K562 (cell line): ENCODE results near the gene MERTK. TPM values are rescaled to one million over a fixed set of nuclear protein-coding genes. Genes with fewer than 3 reads are reported as not detected.

ENCODE experiments used
- ARID1B ChIP-seq: fragments of 450-650 bp; IDR thresholded peaks from 2 replicates; pipeline ENCODE4 v1.6.1; 2016; ENCODE audit warnings: antibody characterized with exemption, mild to moderate bottlenecking, inconsistent platforms
- CBFA2T3 ChIP-seq: fragments of 450-650 bp; IDR thresholded peaks from 2 replicates; pipeline ENCODE4 v1.6.1; 2017
- GABPA ChIP-seq: fragments of 200-800 bp; sonication (Bioruptor generic); conservative IDR thresholded peaks from 2 replicates; pipeline ENCODE4 v1.6.1; 2016; ENCODE audit warnings: low read depth, missing genetic modification characterization, missing compliant biosample characterization
- GABPB2 ChIP-seq: fragments of 250-450 bp; sonication (Bioruptor Pico); conservative IDR thresholded peaks from 2 replicates; pipeline ENCODE4 v1.5.1; 2021; ENCODE audit warnings: mild to moderate bottlenecking
- PRPF4 ChIP-seq: fragments of 200-400 bp; formaldehyde crosslinking; IDR thresholded peaks from one replicate; pipeline ENCODE4 v1.6.1; 2017; ENCODE audit warnings: low read length, low read depth, mild to moderate bottlenecking; ENCODE audit not compliant: insufficient read depth, poor library complexity, severe bottlenecking
- RBM39 ChIP-seq: fragments of 200-400 bp; formaldehyde crosslinking; optimal IDR thresholded peaks from 2 replicates; pipeline ENCODE3; 2018; ENCODE audit warnings: low read depth, low read length
- WHSC1 ChIP-seq: IDR thresholded peaks from one replicate; pipeline ENCODE4 v1.6.1; 2012; ENCODE audit warnings: low read length, control low read depth, inconsistent platforms
- YY1 ChIP-seq, 3 experiments: IDR thresholded peaks; 2 replicates each; pipeline ENCODE4 v1.6.1; 2011; ENCODE audit warnings: low read length in 2 of 3, mild to moderate bottlenecking in 2 of 3, moderate library complexity in 2 of 3, borderline replicate concordance in 1 of 3, control low read depth in 1 of 3, low read depth in 1 of 3; ENCODE audit not compliant: insufficient read depth in 3 of 3, insufficient replicate concordance in 2 of 3, control insufficient read depth in 1 of 3, insufficient read length in 1 of 3; ENCODE audit errors: extremely low read depth in 1 of 3
- ZNF175 ChIP-seq: fragments of 200-800 bp; sonication (Bioruptor generic); IDR thresholded peaks from 2 replicates; pipeline ENCODE4 v1.6.1; 2016; ENCODE audit warnings: low read depth, mild to moderate bottlenecking, missing genetic modification characterization, missing compliant biosample characterization
- polyA plus RNA-seq, 8 experiments: library from polyadenylated mRNA; depleted of rRNA in 4 of 8; stranded (reverse) in 5 of 8; unstranded in 3 of 8; fragments of >200 nt; fragmentation: Nextera tagmentation in 2 of 8; fragmentation: Illumina TruSeq in 1 of 8; extraction: Ambion mirVana in 2 of 8; extraction: Trizol in 1 of 8; gene quantifications; 2 replicates each; pipeline versions ENCODE4 v1.2.1 to v1.2.3, GENCODE V29; 2011 to 2014; ENCODE audit warnings: inconsistent platforms in 1 of 8, missing spikeins in 1 of 8
- total RNA-seq, 7 experiments: library from RNA; depleted of rRNA in 6 of 7; stranded (reverse); fragments of >200 nt in 6 of 7; fragmentation: Illumina TruSeq in 2 of 7; extraction: Trizol in 2 of 7; gene quantifications; 2 replicates each; pipeline versions ENCODE4 v1.2.1 to v1.2.3, GENCODE V29; 2011 to 2021; ENCODE audit warnings: low replicate concordance in 1 of 7
- TF ChIP-seq, protein P1 (sequence below): sonication (generic); formaldehyde crosslinking; IDR thresholded peaks from 2 replicates; pipeline ENCODE4 v1.8.1; 2023; ENCODE audit warnings: mild to moderate bottlenecking, missing genetic modification reagents
- TF ChIP-seq, protein P2 (sequence below): fragments of 450-650 bp; formaldehyde crosslinking; IDR thresholded peaks from 2 replicates; pipeline ENCODE4 v1.4.0; 2020; ENCODE audit warnings: mild to moderate bottlenecking, moderate library complexity
- TF ChIP-seq, protein P3 (sequence below), 2 experiments: fragments of 450-650 bp; IDR thresholded peaks; 2 replicates each; pipeline ENCODE4 v1.6.1; 2016; ENCODE audit warnings: mild to moderate bottlenecking in 2 of 2, borderline replicate concordance in 1 of 2, low read depth in 1 of 2, moderate library complexity in 1 of 2

Gene MERTK
- total and polyA plus RNA-seq, 9 of the 15 experiments (the other 6 are each of a cell fraction or from before 2014, with no cell fraction given) = 0.23 to 1.6 (median 0.74) TPM

DNA sequence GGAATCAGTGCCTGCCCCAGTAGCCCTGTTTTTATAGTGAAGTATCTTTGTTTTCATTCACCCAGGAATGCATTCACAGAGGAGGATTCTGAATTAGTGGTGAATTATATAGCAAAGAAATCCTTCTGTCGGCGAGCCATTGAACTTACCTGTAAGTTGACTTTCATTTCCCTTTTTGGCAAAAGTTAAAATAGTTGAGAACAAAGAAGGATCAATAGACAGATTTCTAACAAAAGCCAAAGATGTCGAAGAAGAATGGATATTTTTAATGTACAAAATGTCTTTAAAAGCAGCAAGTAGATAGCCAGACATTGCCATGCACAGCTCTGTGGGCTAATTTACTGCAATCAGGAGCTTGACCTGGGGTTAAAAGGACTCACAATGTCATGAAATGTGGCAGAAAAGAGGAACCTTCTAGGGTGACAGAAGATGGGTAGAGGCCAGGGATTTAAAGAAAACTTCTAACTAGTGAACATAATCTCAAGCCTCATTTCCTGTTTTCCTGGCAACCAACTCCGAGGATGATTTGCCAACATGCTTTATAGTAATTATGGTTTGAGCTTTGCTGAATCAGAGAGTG lies 102.8 kb downstream of the MERTK start (continued):
- TF ChIP-seq PRPF4 (no peak), RBM39 (no peak), WHSC1 (no peak), ARID1B (0 out of 2 replicates have a peak, but pooled peaks have one; percentile 19), GABPA (tag) (peak; percentile 22; the same call in 1 of the 2 replicates), ZNF175 (CRISPR knock-in tag) (no peak), CBFA2T3 (0 out of 2 replicates have a peak, but pooled peaks have one; percentile 3), YY1 (IDR thresholded peaks at IDR 0.05; ENCODE audit: borderline replicate concordance in 1 of 3, control insufficient read depth in 1 of 3, extremely low read depth in 1 of 3, insufficient read depth in 3 of 3, insufficient read length in 1 of 3, insufficient replicate concordance in 2 of 3, low read depth in 1 of 3, low read length in 2 of 3) (no peak), GABPB2 (CRISPR knock-in tag) (no peak)
- TF ChIP-seq, protein P1, sequence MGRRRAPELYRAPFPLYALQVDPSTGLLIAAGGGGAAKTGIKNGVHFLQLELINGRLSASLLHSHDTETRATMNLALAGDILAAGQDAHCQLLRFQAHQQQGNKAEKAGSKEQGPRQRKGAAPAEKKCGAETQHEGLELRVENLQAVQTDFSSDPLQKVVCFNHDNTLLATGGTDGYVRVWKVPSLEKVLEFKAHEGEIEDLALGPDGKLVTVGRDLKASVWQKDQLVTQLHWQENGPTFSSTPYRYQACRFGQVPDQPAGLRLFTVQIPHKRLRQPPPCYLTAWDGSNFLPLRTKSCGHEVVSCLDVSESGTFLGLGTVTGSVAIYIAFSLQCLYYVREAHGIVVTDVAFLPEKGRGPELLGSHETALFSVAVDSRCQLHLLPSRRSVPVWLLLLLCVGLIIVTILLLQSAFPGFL (CRISPR knock-in tag) = no peak
- TF ChIP-seq, protein P2, sequence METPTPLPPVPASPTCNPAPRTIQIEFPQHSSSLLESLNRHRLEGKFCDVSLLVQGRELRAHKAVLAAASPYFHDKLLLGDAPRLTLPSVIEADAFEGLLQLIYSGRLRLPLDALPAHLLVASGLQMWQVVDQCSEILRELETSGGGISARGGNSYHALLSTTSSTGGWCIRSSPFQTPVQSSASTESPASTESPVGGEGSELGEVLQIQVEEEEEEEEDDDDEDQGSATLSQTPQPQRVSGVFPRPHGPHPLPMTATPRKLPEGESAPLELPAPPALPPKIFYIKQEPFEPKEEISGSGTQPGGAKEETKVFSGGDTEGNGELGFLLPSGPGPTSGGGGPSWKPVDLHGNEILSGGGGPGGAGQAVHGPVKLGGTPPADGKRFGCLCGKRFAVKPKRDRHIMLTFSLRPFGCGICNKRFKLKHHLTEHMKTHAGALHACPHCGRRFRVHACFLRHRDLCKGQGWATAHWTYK (CRISPR knock-in tag) = no peak
- TF ChIP-seq, protein P3, sequence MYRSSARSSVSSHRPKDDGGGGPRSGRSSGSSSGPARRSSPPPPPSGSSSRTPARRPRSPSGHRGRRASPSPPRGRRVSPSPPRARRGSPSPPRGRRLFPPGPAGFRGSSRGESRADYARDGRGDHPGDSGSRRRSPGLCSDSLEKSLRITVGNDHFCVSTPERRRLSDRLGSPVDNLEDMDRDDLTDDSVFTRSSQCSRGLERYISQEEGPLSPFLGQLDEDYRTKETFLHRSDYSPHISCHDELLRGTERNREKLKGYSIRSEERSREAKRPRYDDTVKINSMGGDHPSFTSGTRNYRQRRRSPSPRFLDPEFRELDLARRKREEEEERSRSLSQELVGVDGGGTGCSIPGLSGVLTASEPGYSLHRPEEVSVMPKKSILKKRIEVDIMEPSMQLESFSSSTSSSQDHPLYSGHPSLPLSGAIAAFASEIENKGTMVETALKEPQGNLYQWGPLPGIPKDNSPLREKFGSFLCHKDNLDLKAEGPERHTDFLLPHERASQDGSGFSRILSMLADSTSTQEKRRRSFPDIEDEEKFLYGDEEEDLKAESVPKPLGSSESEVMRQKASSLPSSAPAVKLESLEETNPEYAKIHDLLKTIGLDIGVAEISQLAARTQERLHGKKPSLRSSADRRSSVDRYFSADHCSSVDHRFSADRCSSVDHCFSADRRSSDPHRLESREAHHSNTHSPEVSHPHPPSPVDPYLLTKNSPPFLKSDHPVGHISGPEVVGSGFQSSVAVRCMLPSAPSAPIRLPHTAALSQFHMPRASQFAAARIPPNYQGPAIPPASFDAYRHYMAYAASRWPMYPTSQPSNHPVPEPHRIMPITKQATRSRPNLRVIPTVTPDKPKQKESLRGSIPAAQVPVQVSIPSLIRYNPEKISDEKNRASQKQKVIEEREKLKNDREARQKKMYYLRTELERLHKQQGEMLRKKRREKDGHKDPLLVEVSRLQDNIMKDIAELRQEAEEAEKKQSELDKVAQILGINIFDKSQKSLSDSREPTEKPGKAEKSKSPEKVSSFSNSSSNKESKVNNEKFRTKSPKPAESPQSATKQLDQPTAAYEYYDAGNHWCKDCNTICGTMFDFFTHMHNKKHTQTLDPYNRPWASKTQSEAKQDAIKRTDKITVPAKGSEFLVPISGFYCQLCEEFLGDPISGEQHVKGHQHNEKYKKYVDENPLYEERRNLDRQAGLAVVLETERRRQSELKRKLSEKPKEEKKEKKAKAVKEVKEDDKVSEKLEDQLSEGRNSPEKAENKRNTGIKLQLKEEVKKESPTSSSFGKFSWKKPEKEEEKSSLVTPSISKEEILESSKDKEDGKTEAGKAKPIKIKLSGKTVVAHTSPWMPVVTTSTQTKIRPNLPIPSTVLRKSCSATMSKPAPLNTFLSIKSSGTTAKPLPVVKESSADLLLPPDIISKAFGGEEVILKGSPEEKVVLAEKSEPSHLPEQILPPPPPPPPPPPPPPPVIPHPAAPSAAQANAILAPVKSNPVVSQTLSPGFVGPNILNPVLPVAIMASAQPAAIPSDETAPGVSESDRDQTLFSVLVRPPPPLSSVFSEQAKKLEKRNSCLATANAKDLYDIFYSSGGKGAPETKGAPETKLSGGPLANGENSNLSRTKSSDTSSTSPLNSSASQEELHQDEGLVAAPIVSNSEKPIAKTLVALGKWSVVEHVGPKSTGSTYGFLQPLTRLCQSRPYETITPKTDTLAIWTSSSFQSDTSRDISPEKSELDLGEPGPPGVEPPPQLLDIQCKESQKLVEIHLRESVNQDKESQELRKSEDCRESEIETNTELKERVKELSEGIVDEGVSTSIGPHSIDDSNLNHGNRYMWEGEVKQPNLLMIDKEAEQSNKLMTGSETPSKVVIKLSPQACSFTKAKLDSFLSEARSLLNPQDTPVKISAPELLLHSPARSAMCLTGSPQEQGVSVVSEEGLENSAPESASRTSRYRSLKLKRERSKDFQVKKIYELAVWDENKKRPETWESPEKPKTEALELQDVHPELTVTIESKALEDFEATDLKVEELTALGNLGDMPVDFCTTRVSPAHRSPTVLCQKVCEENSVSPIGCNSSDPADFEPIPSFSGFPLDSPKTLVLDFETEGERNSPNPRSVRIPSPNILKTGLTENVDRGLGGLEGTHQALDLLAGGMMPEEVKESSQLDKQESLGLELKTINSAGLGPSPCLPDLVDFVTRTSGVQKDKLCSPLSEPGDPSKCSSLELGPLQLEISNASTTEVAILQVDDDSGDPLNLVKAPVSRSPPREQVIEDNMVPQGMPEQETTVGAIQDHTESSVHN (IDR thresholded peaks at IDR 0.05; ENCODE audit: borderline replicate concordance in 1 of 2, low read depth in 1 of 2) = no peak
